GM12878 (cell line): ENCODE results near the gene DAO. TPM values are rescaled to one million over a fixed set of nuclear protein-coding genes. Genes with fewer than 3 reads are reported as not detected.

Experiments used
- ATAC-seq: fragments of 200-7000 bp; cut with Tn5 transposase; 3 replicates; pipeline ENCODE4 v1.9.1; 2020; ENCODE audit warnings: mild to moderate bottlenecking, moderate library complexity
- BruUV-seq: library from RNA; stranded (reverse); fragments of 400-500 nt; replicated peaks from 2 replicates; lab custom pipeline; 2021; lab: Mats Ljungman, UMichigan
- CTCF ChIA-PET: fragments of 300-600 bp; sonication (Branson Sonifier 250); formaldehyde crosslinking; extraction: SDS; loops from one replicate; lab custom pipeline; 2021; ENCODE audit warnings: inconsistent platforms; lab: Yijun Ruan, JAX
- POLR2A ChIA-PET: fragments of 350-600 bp; formaldehyde crosslinking; extraction: SDS; loops from one replicate; lab custom pipeline; 2021; ENCODE audit warnings: inconsistent platforms; lab: Charles Lee
- RAD21 ChIA-PET: fragments of 300-600 bp; sonication (Branson Sonifier 250); formaldehyde crosslinking; loops from one replicate; lab custom pipeline; 2023; ENCODE audit warnings: antibody characterized with exemption; ENCODE audit not compliant: unreplicated experiment; lab: Charles Lee
- SMC1A ChIA-PET: fragments of 300-600 bp; sonication (Branson Sonifier 250); formaldehyde crosslinking; loops from one replicate; lab custom pipeline; 2023; ENCODE audit not compliant: unreplicated experiment, uncharacterized antibody; lab: Charles Lee
- DNase-seq: peaks from one replicate; pipeline ENCODE4 v3.0.0-alpha.2; 2011; ENCODE audit warnings: low read depth, low spot score
- FAIRE-seq: peaks from 3 replicates; lab custom pipeline; 2011; peaks lifted over from hg19 to GRCh38; lab: Jason Lieb, UNC
- H2AFZ ChIP-seq: 2 replicates; pipeline ENCODE4 v1.6.0; 2011; ENCODE audit warnings: low read depth, low read length, control low read depth; ENCODE audit not compliant: control insufficient read depth
- H3K27ac ChIP-seq: 2 replicates; pipeline ENCODE4 v1.5.1; 2011; ENCODE audit warnings: control low read depth; ENCODE audit not compliant: control insufficient read depth, insufficient read depth
- H3K27me3 ChIP-seq, 2 experiments: replicated peaks in 1 of 2; 2 replicates each; pipeline versions ENCODE4 v1.6.0 to v1.6.1; 2011; ENCODE audit warnings: low read length in 1 of 2; ENCODE audit not compliant: control insufficient read depth in 2 of 2, insufficient read depth in 2 of 2
- H3K36me3 ChIP-seq, 2 experiments: 2 replicates each; pipeline ENCODE4 v1.5.1; 2011; ENCODE audit warnings: low read length in 1 of 2; ENCODE audit not compliant: control insufficient read depth in 2 of 2, insufficient read depth in 2 of 2
- H3K4me1 ChIP-seq: 2 replicates; pipeline ENCODE4 v1.6.1; 2011; ENCODE audit warnings: mild to moderate bottlenecking, low read length, moderate library complexity, mixed read lengths; ENCODE audit not compliant: control insufficient read depth, insufficient read depth
- H3K4me2 ChIP-seq: 2 replicates; pipeline ENCODE4 v1.6.0; 2011; ENCODE audit warnings: control low read depth; ENCODE audit not compliant: control insufficient read depth, insufficient read depth
- H3K4me3 ChIP-seq: fragments of 200-600 bp; sonication (generic); 2 replicates; pipeline ENCODE4 v1.5.1; 2016
- H3K79me2 ChIP-seq: 2 replicates; pipeline ENCODE4 v1.6.0; 2011; ENCODE audit warnings: low read length; ENCODE audit not compliant: control insufficient read depth, insufficient read depth
- H3K9ac ChIP-seq: 2 replicates; pipeline ENCODE4 v1.8.0; 2011; ENCODE audit warnings: low read length, control low read depth, mixed read lengths; ENCODE audit not compliant: control insufficient read depth, insufficient read depth
- H3K9me3 ChIP-seq: replicated peaks from 3 replicates; pipeline ENCODE4 v1.5.1; 2011; ENCODE audit warnings: mild to moderate bottlenecking, low read length; ENCODE audit not compliant: control insufficient read depth, insufficient read depth
- H4K20me1 ChIP-seq: 2 replicates; pipeline ENCODE4 v1.6.0; 2011; ENCODE audit not compliant: control insufficient read depth, insufficient read depth
- BHLHE40 ChIP-seq, 2 experiments: fragments of 450-650 bp in 1 of 2; IDR thresholded peaks; 2 replicates each; pipeline ENCODE4 v1.6.1; 2011 to 2017; ENCODE audit warnings: low read depth in 2 of 2, borderline replicate concordance in 1 of 2, improper control_type of control experiment in 1 of 2, low read length in 1 of 2, mild to moderate bottlenecking in 1 of 2
- E2F8 ChIP-seq: fragments of 450-650 bp; IDR thresholded peaks from 2 replicates; pipeline ENCODE4 v1.6.1; 2018; ENCODE audit warnings: mild to moderate bottlenecking, low read depth, moderate library complexity; ENCODE audit not compliant: partially characterized antibody
- NBN ChIP-seq: fragments of 450-650 bp; IDR thresholded peaks from 2 replicates; pipeline ENCODE4 v1.6.1; 2016
- NFIC ChIP-seq: IDR thresholded peaks from 2 replicates; pipeline ENCODE4 v1.6.1; 2012; ENCODE audit warnings: low read depth, mild to moderate bottlenecking, inconsistent platforms, low read length, moderate library complexity
- NKRF ChIP-seq: fragments of 450-650 bp; conservative IDR thresholded peaks from 2 replicates; pipeline ENCODE4 v1.6.1; 2017; ENCODE audit warnings: mild to moderate bottlenecking, moderate library complexity
- NR2C2 ChIP-seq: IDR thresholded peaks from 2 replicates; pipeline ENCODE4 v1.6.1; 2011; ENCODE audit warnings: borderline replicate concordance, low read depth; ENCODE audit not compliant: control insufficient read depth, insufficient read length
- POLR2AphosphoS2 ChIP-seq: IDR thresholded peaks from 2 replicates; pipeline ENCODE4 v1.6.1; 2011; ENCODE audit warnings: low read depth, mild to moderate bottlenecking, low read length, improper control_type of control experiment, moderate library complexity
- SUPT20H ChIP-seq: IDR thresholded peaks from 2 replicates; pipeline ENCODE4 v1.6.1; 2011; ENCODE audit warnings: low read depth, mild to moderate bottlenecking, low read length, moderate library complexity, borderline replicate concordance; ENCODE audit not compliant: control insufficient read depth
- WGBS: methylation state at CpG from one replicate; pipeline ENCODE4 v1.1.6; 2016; ENCODE audit warnings: low lambda C conversion rate; ENCODE audit not compliant: insufficient replicate concordance, insufficient coverage; ENCODE audit errors: missing lambda C conversion rate; 5-methylcytosine and 5-hydroxymethylcytosine counted together
- in situ Hi-C: fragments of 300-500 bp; cut with MboI; formaldehyde crosslinking; loops from 9 replicates; pipeline ENCODE4 v1.14.3; 2018; ENCODE audit warnings: mixed read lengths
- intact Hi-C: fragments of 100-400 bp; cut with micrococcal nuclease; formaldehyde crosslinking; loops from one replicate; pipeline ENCODE4 v1.14.2; 2022; ENCODE audit not compliant: unreplicated experiment
- polyA plus RNA-seq, 11 experiments: library from polyadenylated mRNA; depleted of rRNA in 4 of 11; unstranded in 6 of 11; stranded (reverse) in 5 of 11; fragments of >200 nt; fragmentation: Nextera tagmentation in 4 of 11; fragmentation: Illumina TruSeq in 1 of 11; extraction: Ambion mirVana in 4 of 11; extraction: Trizol in 1 of 11; gene quantifications; 1 replicate in 1 of 11; 2 replicates in 10 of 11; pipeline versions ENCODE4 v1.2.1 to v1.2.3, GENCODE V29; 2011 to 2016; ENCODE audit warnings: inconsistent platforms in 2 of 11, missing spikeins in 2 of 11, low read depth in 1 of 11
- total RNA-seq, 4 experiments: library from RNA; depleted of rRNA in 3 of 4; stranded (reverse); fragments of >200 nt in 3 of 4; fragmentation: Illumina TruSeq in 1 of 4; extraction: Trizol in 1 of 4; gene quantifications; 2 replicates each; pipeline versions ENCODE4 v1.2.1 to v1.2.3, GENCODE V29; 2013 to 2021

DAO gene
- total and polyA plus RNA-seq, 10 of the 15 experiments (the other 5 are each of a cell fraction or from before 2014, with no cell fraction given): 0.15 TPM; not detected in 9

- TF ChIP-seq E2F8: no peak
- no peak for TF ChIP-seq NR2C2
- no peak for TF ChIP-seq POLR2AphosphoS2
- peak; percentile 42; the same call in 1 of the 2 replicates for TF ChIP-seq NBN
Observed at GRCh38 chr12:108861878-108862587, 17.9 kb upstream of the DAO start (continued).

GRCh38 chr12:108862588-108862959, 17.3 kb upstream of the DAO start:
- DNase-seq: no peak
- in situ Hi-C loops: no loop called here
- FAIRE-seq: no peak
- Histone ChIP-seq H2AFZ (no peak overlapping the region), H3K79me2 (peaks cover 4% of the 10 kb centered on the region)
- RAD21 ChIA-PET: interaction anchor here (0.8 to 1.5 kb wide), 5 partner anchors 19 to 294 kb away, joined by 3 to 9 read pairs (median 4); no protein-coding TSS in a partner anchor
- 100% methylated on average over 3 of the region's 3 CpGs for WGBS
- no peak for ATAC-seq
- no TSS peak for BruUV-seq
- TF ChIP-seq NFIC (no peak), BHLHE40 (IDR thresholded peaks at IDR 0.05; ENCODE audit: borderline replicate concordance in 1 of 2, low read depth in 2 of 2, low read length in 1 of 2) (no peak), SUPT20H (no peak), NKRF (no peak)
- TF ChIP-seq, all 136 proteins: peak for 0
- no peaks in the 10 kb centered on the region for H3K36me3 ChIP-seq
- POLR2A ChIA-PET: interaction anchor here (0.6 to 5.6 kb wide), 5 partner anchors 13 to 227 kb away, joined by 3 to 30 read pairs (median 5); no protein-coding TSS in a partner anchor
- no peak overlapping the region for H3K27ac ChIP-seq
- no peak overlapping the region for H3K9ac ChIP-seq
- no peak overlapping the region for H3K4me2 ChIP-seq
- H4K20me1 ChIP-seq: no peaks in the 10 kb centered on the region
- H3K9me3 ChIP-seq: no peaks in the 10 kb centered on the region
- H3K27me3 ChIP-seq: no peaks in the 10 kb centered on the region
- no peak overlapping the region for H3K4me3 ChIP-seq
- peaks cover 31% of the 10 kb centered on the region for H3K4me1 ChIP-seq
- SMC1A ChIA-PET: interaction anchor here (1.2 to 2.5 kb wide), 7 partner anchors 8 to 198 kb away, joined by 3 to 11 read pairs (median 4); no protein-coding TSS in a partner anchor
- intact Hi-C loops: no loop called here
- CTCF ChIA-PET: interaction anchor here (0.8 to 1.6 kb wide), 7 partner anchors 11 to 229 kb away, joined by 3 to 6 read pairs (median 3); no protein-coding TSS in a partner anchor
